Keratinocyte (primary cell): ENCODE measurements around the gene GCK.

ENCODE experiments used
- CTCF ChIP-seq, 3 experiments: IDR thresholded peaks in 1 of 3; conservative IDR thresholded peaks in 1 of 3; optimal IDR thresholded peaks in 1 of 3; 2 replicates in 2 of 3; 3 replicates in 1 of 3; pipeline versions ENCODE3 to v1.5.1; 2011; ENCODE audit warnings: low read length in 3 of 3, mild to moderate bottlenecking in 3 of 3, moderate library complexity in 2 of 3, control low read depth in 1 of 3, inconsistent platforms in 1 of 3; ENCODE audit not compliant: insufficient read depth in 2 of 3; ENCODE audit errors: extremely low read depth in 1 of 3
- EZH2 ChIP-seq: IDR thresholded peaks from one replicate; pipeline ENCODE4 v1.6.1; 2012; ENCODE audit warnings: inconsistent platforms, mild to moderate bottlenecking, low read length, moderate library complexity

DNA sequence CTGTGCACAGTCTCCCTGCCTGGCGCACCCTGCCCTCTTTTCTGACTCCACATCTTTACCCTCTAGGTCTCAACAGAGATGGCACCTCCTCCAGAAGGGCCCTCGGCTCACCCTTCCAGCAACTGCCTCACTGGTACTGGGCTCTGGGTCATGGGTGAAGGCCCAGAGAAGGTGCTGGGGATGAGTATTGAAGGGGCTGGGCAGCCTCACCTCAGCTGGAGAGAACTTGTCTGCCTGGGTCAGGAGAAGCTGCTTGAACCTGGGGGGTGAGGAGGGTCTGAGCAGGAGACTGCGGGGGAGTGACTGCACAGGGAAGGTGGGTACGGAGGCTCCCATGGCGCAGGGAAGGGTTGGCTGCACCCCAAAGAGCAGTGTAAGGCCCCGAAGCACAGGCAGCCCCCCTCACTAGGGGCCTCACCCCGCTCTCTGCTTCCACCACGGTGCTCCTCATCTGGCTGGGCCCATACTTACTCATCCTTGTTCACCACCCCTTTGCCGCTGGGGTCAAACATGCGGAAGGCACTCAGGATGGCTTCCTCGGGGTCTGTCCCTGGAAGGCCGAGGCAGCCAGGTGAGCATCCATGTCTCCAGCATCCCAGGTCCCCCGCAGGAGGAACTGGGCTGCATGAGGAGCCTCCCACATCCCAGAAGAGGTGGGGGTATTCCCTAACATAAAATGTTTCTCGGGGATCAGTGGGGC is 49.8 kb downstream of the GCK start:
- no peak for TF ChIP-seq CTCF (optimal IDR thresholded peaks at IDR 0.05 in 1 of 3, IDR thresholded peaks at IDR 0.05 in 1 of 3, conservative IDR thresholded peaks at IDR 0.05 in 1 of 3; ENCODE audit: extremely low read depth in 1 of 3, insufficient read depth in 2 of 3, low read length in 3 of 3)
- TF ChIP-seq EZH2 = no peak
